Activated CD8-positive, alpha-beta T cell treated with anti-CD3 and anti-CD28 coated beads for 36 hours (primary cell): ENCODE measurements around the gene COL19A1. TPM values are rescaled to one million over a fixed set of nuclear protein-coding genes. Genes with fewer than 3 reads are reported as not detected.
"Not testable (repeated sequence)": the region's sequence is repeated elsewhere in the genome, so short reads cannot be mapped to it uniquely, and the experiment has no call there.

ENCODE experiments used
- ATAC-seq: fragments of 200-7000 bp; cut with Tn5 transposase; one replicate; pipeline ENCODE4 v1.10.0; 2021; ENCODE audit warnings: mild to moderate bottlenecking, moderate library complexity
- CTCF ChIA-PET: fragments of 350-600 bp; sonication (Branson Sonifier 250); formaldehyde crosslinking; loops from one replicate; lab custom pipeline; 2021; ENCODE audit warnings: antibody characterized with exemption; lab: Charles Lee
- POLR2A ChIA-PET: fragments of 350-600 bp; sonication (Branson Sonifier 250); formaldehyde crosslinking; loops from one replicate; lab custom pipeline; 2021; ENCODE audit warnings: antibody characterized with exemption; lab: Charles Lee
- DNase-seq: peaks from one replicate; pipeline ENCODE4 v3.0.0-alpha.2; 2020
- H3K27ac Mint-ChIP-seq: one replicate; pipeline ENCODE4 v1.8.0; 2021; ENCODE audit warnings: mild to moderate bottlenecking, mixed read lengths
- H3K27me3 Mint-ChIP-seq: one replicate; pipeline ENCODE4 v1.8.0; 2021; ENCODE audit warnings: mixed read lengths
- H3K36me3 Mint-ChIP-seq: one replicate; pipeline ENCODE4 v1.8.0; 2021; ENCODE audit warnings: low read depth, mixed read lengths
- H3K4me1 Mint-ChIP-seq: one replicate; pipeline ENCODE4 v1.8.0; 2021; ENCODE audit warnings: low read depth, mixed read lengths
- H3K4me3 Mint-ChIP-seq: one replicate; pipeline ENCODE4 v1.8.0; 2021; ENCODE audit warnings: mild to moderate bottlenecking, moderate library complexity, mixed read lengths
- H3K9me3 Mint-ChIP-seq: one replicate; pipeline ENCODE4 v1.8.0; 2021; ENCODE audit warnings: mixed read lengths
- intact Hi-C: fragments of 100-400 bp; cut with micrococcal nuclease; formaldehyde crosslinking; loops from one replicate; pipeline ENCODE4 v1.10.0; 2022
- total RNA-seq, 2 experiments: library from RNA; stranded (reverse); gene quantifications; one replicate each; pipeline ENCODE4 v1.2.3, GENCODE V29; 2021
- TF ChIP-seq, protein P1 (sequence below): fragments of 200-600 bp; IDR thresholded peaks from one replicate; pipeline ENCODE4 v1.8.0; 2022; ENCODE audit warnings: antibody characterized with exemption, mild to moderate bottlenecking

The COL19A1 gene
- total RNA-seq, 2 experiments from 2014 or later: 0.14 TPM; not detected in 1

DNA sequence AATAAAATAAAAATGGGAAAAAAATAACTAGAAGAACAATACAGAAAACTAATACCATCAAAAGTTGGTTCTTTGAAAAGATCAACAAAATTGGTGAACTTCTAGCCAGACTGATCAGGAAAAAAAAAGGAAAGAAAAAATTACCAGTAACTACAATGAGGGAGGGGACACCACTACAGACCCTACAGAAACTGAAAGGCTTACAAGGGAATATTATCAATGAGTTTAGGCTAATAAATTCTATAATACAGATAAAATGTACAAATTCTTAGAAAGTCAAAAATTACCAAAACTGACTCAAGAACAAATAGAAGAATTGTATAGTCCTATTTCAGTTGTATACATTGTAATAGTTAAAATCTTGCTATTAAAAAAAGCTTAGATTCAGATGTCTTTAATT is 141.8 kb downstream of the COL19A1 start:
- ATAC-seq (no peak), DNase-seq (no peak)
- CTCF ChIA-PET: no interaction called here
- intact Hi-C loops: no loop called here
- TF ChIP-seq, protein P1, sequence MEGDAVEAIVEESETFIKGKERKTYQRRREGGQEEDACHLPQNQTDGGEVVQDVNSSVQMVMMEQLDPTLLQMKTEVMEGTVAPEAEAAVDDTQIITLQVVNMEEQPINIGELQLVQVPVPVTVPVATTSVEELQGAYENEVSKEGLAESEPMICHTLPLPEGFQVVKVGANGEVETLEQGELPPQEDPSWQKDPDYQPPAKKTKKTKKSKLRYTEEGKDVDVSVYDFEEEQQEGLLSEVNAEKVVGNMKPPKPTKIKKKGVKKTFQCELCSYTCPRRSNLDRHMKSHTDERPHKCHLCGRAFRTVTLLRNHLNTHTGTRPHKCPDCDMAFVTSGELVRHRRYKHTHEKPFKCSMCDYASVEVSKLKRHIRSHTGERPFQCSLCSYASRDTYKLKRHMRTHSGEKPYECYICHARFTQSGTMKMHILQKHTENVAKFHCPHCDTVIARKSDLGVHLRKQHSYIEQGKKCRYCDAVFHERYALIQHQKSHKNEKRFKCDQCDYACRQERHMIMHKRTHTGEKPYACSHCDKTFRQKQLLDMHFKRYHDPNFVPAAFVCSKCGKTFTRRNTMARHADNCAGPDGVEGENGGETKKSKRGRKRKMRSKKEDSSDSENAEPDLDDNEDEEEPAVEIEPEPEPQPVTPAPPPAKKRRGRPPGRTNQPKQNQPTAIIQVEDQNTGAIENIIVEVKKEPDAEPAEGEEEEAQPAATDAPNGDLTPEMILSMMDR: no peak
- Mint-ChIP-seq H3K27ac (no peak overlapping the region), H3K27me3 (peaks cover 3% of the 10 kb centered on the region), H3K36me3 (peaks cover 1% of the 10 kb centered on the region), H3K4me1 (no peaks in the 10 kb centered on the region), H3K9me3 (peaks cover 4% of the 10 kb centered on the region), H3K4me3 (no peak overlapping the region)
- POLR2A ChIA-PET: no interaction called here

DNA sequence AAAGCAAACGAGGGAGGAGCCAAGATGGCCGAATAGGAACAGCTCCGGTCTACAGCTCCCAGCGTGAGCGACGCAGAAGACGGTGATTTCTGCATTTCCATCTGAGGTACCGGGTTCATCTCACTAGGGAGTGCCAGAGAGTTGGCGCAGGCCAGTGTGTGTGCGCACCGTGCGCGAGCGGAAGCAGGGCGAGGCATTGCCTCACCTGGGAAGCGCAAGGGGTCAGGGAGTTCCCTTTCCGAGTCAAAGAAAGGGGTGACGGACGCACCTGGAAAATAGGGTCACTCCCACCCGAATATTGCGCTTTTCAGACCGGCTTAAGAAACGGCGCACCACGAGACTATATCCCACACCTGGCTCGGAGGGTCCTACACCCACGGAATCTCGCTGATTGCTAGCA is 144.0 kb downstream of the COL19A1 start:
- H3K27ac Mint-ChIP-seq, H3K36me3 Mint-ChIP-seq, H3K4me1 Mint-ChIP-seq, H3K9me3 Mint-ChIP-seq, DNase-seq, CTCF ChIA-PET, ATAC-seq, POLR2A ChIA-PET, H3K27me3 Mint-ChIP-seq, intact Hi-C loops, H3K4me3 Mint-ChIP-seq: not testable (repeated sequence)

DNA sequence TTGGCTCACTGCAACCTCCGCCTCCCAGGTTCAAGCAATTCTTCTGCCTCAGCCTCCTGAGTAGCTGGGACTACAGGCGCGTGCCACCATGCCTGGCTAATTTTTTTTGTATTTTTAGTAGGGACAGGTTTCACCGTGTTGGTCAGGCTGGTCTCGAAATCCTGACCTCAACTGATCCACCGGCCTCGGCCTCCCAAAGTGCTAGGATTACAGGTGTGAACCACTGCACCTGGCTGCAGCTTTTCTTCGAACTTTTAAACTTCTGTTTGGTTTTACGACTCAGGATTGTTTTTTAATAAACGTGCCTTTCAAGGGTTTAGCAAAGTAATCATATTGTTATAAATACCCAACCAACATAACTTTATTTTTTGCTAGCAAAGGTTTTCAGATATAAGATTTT is 156.8 kb downstream of the COL19A1 start:
- POLR2A ChIA-PET, ATAC-seq, H3K36me3 Mint-ChIP-seq, H3K27me3 Mint-ChIP-seq, DNase-seq, H3K4me3 Mint-ChIP-seq, H3K27ac Mint-ChIP-seq, H3K4me1 Mint-ChIP-seq, intact Hi-C loops, CTCF ChIA-PET, H3K9me3 Mint-ChIP-seq: not testable (repeated sequence)

DNA sequence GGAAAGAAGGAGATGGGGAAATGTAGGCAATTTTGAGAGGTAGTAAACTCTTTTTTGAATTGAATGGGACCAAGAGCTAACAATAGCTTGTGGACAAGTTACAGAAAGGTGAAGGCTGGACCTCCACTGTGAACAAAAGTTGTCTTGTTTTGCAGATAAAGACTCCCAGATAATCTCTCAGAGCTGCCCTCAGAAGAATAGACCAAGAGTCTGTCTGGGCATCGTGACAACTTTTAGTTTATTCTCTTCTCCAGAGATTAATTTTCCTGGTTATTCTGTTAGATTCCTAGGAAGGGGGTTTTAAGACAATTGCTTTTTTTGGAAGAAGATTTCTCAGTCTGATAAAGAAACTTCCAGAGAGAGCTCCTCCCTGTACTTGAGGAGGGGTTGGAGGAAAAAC is 161.9 kb downstream of the COL19A1 start:
- no peak for DNase-seq
- intact Hi-C loops: no loop called here
- no peaks in the 10 kb centered on the region for H3K9me3 Mint-ChIP-seq
- TF ChIP-seq, protein P1: no peak
- H3K27me3 Mint-ChIP-seq: peaks cover 8% of the 10 kb centered on the region
- H3K4me1 Mint-ChIP-seq: no peaks in the 10 kb centered on the region
- H3K27ac Mint-ChIP-seq: no peak overlapping the region
- CTCF ChIA-PET: interaction anchor here (0.8 kb wide), 1 partner anchor 179 kb away, joined by 3 read pairs; no protein-coding TSS in a partner anchor
- no peak for ATAC-seq
- no peaks in the 10 kb centered on the region for H3K36me3 Mint-ChIP-seq
- POLR2A ChIA-PET: no interaction called here
- H3K4me3 Mint-ChIP-seq: no peak overlapping the region

DNA sequence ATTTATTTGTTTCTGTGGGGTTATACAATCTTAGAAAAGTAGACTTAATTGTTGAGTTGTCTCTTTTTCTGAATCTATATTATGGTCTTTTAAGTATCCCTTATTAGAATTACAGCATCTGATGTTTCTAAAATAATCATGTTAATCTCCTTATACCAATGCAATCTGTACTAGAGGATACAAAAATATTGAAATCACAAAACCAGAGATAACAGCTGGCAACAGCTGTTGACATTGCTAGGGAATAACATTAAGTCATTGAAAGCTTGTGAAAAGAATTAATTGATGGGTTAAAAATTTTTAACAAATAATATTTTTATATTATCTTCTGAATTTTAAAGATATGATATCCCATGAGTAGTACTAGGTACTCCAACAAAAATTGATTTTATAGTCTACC is 162.6 kb downstream of the COL19A1 start:
- Mint-ChIP-seq H3K4me3 (no peak overlapping the region), H3K9me3 (no peaks in the 10 kb centered on the region), H3K4me1 (no peaks in the 10 kb centered on the region), H3K27ac (no peak overlapping the region), H3K27me3 (peaks cover 6% of the 10 kb centered on the region), H3K36me3 (no peaks in the 10 kb centered on the region)
- ChIA-PET POLR2A (no interaction called here), CTCF (interaction anchor here (0.8 kb wide), 1 partner anchor 178 kb away, joined by 3 read pairs; no protein-coding TSS in a partner anchor)
- DNase-seq (no peak), ATAC-seq (no peak)
- intact Hi-C loops: no loop called here
- TF ChIP-seq, protein P1: no peak

DNA sequence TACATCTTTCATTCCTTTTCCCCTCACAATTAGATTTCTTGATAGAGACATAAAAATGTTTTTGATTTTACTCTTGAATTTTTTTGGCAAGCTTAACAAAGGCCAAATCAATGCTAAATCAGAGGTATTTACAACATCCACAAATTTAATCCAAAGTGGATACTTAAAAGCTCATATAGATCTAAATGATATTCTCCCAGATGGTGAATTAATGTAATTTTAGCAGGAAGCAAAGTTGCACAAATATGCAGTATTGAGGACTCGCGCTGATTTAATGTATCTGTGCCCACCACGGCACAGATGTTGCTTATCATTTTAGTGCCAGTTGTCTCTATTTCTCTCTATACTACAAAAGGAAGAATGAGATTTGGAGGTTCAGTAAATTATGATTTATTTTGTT is 167.4 kb downstream of the COL19A1 start:
- POLR2A ChIA-PET: no interaction called here
- Mint-ChIP-seq H3K9me3 (no peaks in the 10 kb centered on the region), H3K27me3 (peaks cover 4% of the 10 kb centered on the region), H3K4me3 (no peak overlapping the region), H3K4me1 (no peaks in the 10 kb centered on the region), H3K36me3 (no peaks in the 10 kb centered on the region), H3K27ac (no peak overlapping the region)
- DNase-seq: no peak
- no peak for ATAC-seq
- TF ChIP-seq, protein P1: no peak
- CTCF ChIA-PET: no interaction called here
- intact Hi-C loops: no loop called here
